NT2/D1 (cell line): ENCODE measurements around the gene BTF3.

Experiments used
- SUZ12 ChIP-seq: IDR thresholded peaks from 2 replicates; pipeline ENCODE4 v1.6.1; 2011; ENCODE audit not compliant: insufficient read length, insufficient read depth; ENCODE audit errors: extremely low read depth
- ZNF274 ChIP-seq: IDR thresholded peaks from 2 replicates; pipeline ENCODE4 v1.6.1; 2011; ENCODE audit warnings: mild to moderate bottlenecking, low read depth, low read length

DNA sequence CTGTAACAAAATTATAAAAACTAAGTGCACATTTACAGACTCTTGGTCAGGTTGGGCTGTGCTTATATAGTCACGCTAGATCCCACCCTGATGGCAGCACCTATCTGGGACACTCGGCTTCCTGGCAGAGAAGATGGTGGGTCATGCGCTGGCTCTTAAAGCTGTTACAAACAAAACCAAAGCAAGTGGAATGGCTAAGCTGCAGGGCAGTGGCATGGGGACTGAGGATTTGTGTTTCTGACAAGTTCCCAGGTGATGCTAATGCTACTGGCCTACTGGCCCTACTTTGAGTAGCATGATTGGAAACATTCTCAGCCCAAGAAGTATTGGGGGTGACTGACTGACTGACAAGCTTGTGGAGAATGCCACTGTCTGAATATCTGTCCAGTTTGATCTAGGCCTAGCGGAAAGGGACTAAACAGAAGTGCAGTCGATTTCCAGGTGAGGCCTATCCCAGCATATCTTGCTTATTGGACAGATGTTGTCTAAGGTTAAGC lies 8.3 kb downstream of the BTF3 start:
- TF ChIP-seq SUZ12: no peak
- TF ChIP-seq ZNF274: no peak
